ENCODE results near the gene LCOR. TPM values are rescaled to one million over a fixed set of nuclear protein-coding genes. Genes with fewer than 3 reads are reported as not detected.

The LCOR gene
- total RNA-seq, 2 experiments from 2014 or later = 27.8 to 34.0 TPM

- Mint-ChIP-seq H3K27me3 (peaks cover 2% of the 10 kb centered on the region), H3K4me1 (peaks cover 21% of the 10 kb centered on the region)
- DNase-seq = no peak
These were observed 180.4 kb downstream of the LCOR start for GRCh38 chr10:97012470-97012869.

GRCh38 chr10:97013568-97013967 is 181.5 kb downstream of the LCOR start:
- Mint-ChIP-seq H3K9me3 (ENCODE audit: low read depth) (no peaks in the 10 kb centered on the region), H3K27ac (no peak overlapping the region), H3K4me1 (peaks cover 22% of the 10 kb centered on the region), H3K4me3 (no peak overlapping the region), H3K27me3 (peaks cover 2% of the 10 kb centered on the region), H3K36me3 (no peaks in the 10 kb centered on the region)
- ATAC-seq (no peak), DNase-seq (no peak)
- CTCF ChIA-PET = interaction anchor here (0.9 to 2.3 kb wide), 2 partner anchors 12 to 37 kb away, joined by 3 to 10 read pairs; no protein-coding TSS in a partner anchor

More at GRCh38 chr10:97012470-97012869, 180.4 kb downstream of the LCOR start:
- ATAC-seq = no peak
- CTCF ChIA-PET = interaction anchor here (2.3 kb wide), 1 partner anchor 13 kb away, joined by 10 read pairs; no protein-coding TSS in a partner anchor
- H3K36me3 Mint-ChIP-seq = peaks cover 4% of the 10 kb centered on the region
- no peak overlapping the region for H3K4me3 Mint-ChIP-seq
- H3K9me3 Mint-ChIP-seq (ENCODE audit: low read depth) = peaks cover 3% of the 10 kb centered on the region
- H3K27ac Mint-ChIP-seq = no peak overlapping the region

DNA sequence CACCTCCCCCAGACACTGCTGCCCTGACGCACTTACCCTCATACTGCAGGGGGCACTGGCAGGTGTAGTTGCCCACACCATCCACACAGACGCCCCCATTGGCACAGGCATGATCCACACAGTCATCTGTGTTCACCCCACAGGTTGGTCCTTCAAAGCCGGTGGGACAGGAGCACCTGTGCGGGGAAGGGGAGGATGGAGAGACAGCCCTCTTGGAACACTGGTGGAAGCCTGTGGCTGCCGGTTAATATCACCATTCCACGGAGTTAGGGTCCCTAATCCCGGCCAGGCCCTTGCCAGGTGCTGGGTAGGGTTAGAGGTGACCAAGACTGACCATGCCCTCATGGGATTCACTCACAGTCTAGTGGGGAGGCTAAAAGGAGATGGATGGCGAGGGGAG is 181.9 kb downstream of the LCOR start:
- no peaks in the 10 kb centered on the region for H3K36me3 Mint-ChIP-seq
- CTCF ChIA-PET = interaction anchor here (0.9 to 2.3 kb wide), 2 partner anchors 12 to 38 kb away, joined by 3 to 10 read pairs; no protein-coding TSS in a partner anchor
- peaks cover 22% of the 10 kb centered on the region for H3K4me1 Mint-ChIP-seq
- H3K27ac Mint-ChIP-seq = no peak overlapping the region
- DNase-seq (no peak), ATAC-seq (no peak)
- no peak overlapping the region for H3K4me3 Mint-ChIP-seq
- no peaks in the 10 kb centered on the region for H3K9me3 Mint-ChIP-seq (ENCODE audit: low read depth)
- H3K27me3 Mint-ChIP-seq = peaks cover 2% of the 10 kb centered on the region

DNA sequence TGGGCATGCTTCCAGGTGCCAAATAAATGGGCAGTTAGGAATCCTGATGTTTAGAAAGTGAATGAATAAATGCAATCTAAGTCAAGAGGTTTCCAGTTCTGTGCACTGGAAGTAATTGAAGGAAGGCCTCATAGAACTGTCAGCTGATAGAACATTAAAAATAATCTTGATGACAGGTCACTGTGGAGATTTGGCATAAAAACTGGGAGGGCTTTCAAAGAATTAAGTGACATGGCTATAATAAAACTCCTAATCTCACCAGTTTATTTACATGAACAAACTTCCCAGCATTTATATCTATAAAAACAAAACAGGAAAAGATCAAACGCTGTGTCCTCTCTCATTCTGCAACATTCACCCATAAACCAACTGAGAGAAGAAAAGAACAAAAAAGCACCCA is 183.1 kb downstream of the LCOR start:
- H3K4me3 Mint-ChIP-seq = no peak overlapping the region
- peaks cover 2% of the 10 kb centered on the region for H3K27me3 Mint-ChIP-seq
- H3K4me1 Mint-ChIP-seq = peaks cover 24% of the 10 kb centered on the region
- no peak overlapping the region for H3K27ac Mint-ChIP-seq
- CTCF ChIA-PET = interaction anchor here (3.8 kb wide), 1 partner anchor 10 kb away, joined by 33 read pairs; no protein-coding TSS in a partner anchor
- H3K36me3 Mint-ChIP-seq = no peaks in the 10 kb centered on the region
- H3K9me3 Mint-ChIP-seq (ENCODE audit: low read depth) = no peaks in the 10 kb centered on the region
- DNase-seq (no peak), ATAC-seq (no peak)

- CTCF ChIA-PET = interaction anchor here (0.6 to 3.8 kb wide), 10 partner anchors 8 to 736 kb away, joined by 3 to 33 read pairs (median 3); no protein-coding TSS in a partner anchor
- H3K9me3 Mint-ChIP-seq (ENCODE audit: low read depth) = no peaks in the 10 kb centered on the region
- DNase-seq (peak; percentile 75), ATAC-seq (peak; percentile 82)
- H3K4me3 Mint-ChIP-seq = peak overlapping the region; percentile 59
- H3K4me1 Mint-ChIP-seq = peaks cover 35% of the 10 kb centered on the region
- H3K27ac Mint-ChIP-seq = peak overlapping the region; percentile 84
- peaks cover 2% of the 10 kb centered on the region for H3K27me3 Mint-ChIP-seq
- no peaks in the 10 kb centered on the region for H3K36me3 Mint-ChIP-seq
These were observed 184.8 kb downstream of the LCOR start for GRCh38 chr10:97016728-97017473.

DNA sequence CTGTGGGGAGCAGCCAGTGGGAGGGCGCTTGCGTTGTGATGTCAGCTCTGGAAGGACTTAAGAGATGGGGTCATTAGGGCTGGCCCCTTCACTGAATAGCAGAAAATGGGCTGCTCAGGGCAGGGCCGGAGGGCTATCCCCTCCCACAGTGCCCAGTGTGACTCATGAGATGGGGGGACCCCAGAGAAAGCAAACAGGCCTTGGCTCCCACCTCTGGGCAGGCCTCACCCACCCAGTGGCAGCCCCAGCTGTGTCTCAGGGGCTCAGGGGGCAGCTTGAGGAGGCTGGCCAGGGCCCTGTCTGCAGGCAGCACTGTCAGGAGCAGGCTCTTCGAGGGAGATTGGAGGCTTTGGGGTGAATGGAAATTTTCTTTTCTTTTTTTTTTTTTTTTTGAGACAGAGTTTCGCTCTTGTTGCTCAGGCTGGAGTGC is 185.4 kb downstream of the LCOR start:
- ATAC-seq (peak; percentile 7), DNase-seq (no peak)
- peaks cover 2% of the 10 kb centered on the region for H3K27me3 Mint-ChIP-seq
- H3K4me1 Mint-ChIP-seq = peaks cover 41% of the 10 kb centered on the region
- H3K36me3 Mint-ChIP-seq = no peaks in the 10 kb centered on the region
- H3K9me3 Mint-ChIP-seq (ENCODE audit: low read depth) = no peaks in the 10 kb centered on the region
- no peak overlapping the region for H3K4me3 Mint-ChIP-seq
- peak overlapping the region; percentile 84 for H3K27ac Mint-ChIP-seq
- CTCF ChIA-PET = interaction anchor here (1.1 to 3.8 kb wide), 3 partner anchors 8 to 193 kb away, joined by 3 to 33 read pairs (median 12); no protein-coding TSS in a partner anchor

DNA sequence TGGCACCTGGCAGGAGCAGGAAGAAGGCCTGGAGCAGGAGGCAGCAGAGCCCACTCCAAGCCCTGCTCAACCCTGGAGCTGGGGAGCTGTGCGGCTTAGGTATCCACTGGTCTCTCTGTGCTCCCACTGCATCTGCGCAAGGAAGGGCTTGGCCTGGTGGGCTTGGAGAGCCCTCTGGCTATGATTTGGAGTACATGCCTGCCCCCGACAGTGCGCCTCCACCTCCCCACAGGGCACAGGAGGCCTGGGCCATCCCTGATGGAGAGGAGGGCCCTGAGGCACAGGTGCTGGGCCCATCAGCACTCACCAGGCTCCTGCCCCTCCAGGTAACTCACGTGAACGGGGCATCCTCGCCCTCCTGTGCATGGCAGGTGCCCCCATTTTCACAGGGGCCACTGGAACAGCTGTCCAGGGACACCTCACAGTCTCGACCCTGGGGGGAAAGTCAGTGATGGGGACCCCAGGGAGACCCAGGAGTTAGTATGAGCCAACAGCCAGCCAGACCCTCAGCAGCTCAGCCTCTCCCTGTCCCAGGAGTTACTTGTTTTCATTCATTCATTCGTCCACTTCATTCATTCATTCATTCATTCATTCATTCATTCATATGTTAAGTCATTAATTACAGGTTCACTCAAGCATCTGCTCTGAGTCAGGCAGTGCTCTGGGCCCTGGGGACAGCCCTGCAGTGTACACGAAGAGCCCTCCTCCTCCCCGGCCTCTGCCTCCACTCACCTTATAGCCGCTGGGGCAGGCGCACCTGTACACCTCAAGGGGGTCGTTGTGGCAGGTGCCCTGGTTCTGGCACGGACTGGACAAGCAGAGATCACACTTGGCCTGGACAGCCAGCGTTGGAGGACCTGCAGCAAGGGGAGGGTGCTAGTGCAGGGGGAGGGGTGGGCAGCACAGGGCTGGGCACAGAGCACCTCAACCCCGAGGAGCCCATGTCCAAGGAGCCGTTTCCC is 186.4 kb downstream of the LCOR start:
- Mint-ChIP-seq H3K9me3 (ENCODE audit: low read depth) (no peaks in the 10 kb centered on the region), H3K4me1 (peaks cover 41% of the 10 kb centered on the region), H3K27ac (no peak overlapping the region), H3K36me3 (no peaks in the 10 kb centered on the region), H3K4me3 (no peak overlapping the region), H3K27me3 (peaks cover 2% of the 10 kb centered on the region)
- ATAC-seq = no peak
- CTCF ChIA-PET = no interaction called here
- DNase-seq = no peak

GRCh38 chr10:97019213-97019844 is 187.2 kb downstream of the LCOR start:
- peaks cover 41% of the 10 kb centered on the region for H3K4me1 Mint-ChIP-seq
- peaks cover 2% of the 10 kb centered on the region for H3K27me3 Mint-ChIP-seq
- CTCF ChIA-PET = interaction anchor here (9.0 kb wide), 1 partner anchor 18 kb away, joined by 89 read pairs; no protein-coding TSS in a partner anchor
- ATAC-seq (no peak), DNase-seq (no peak)
- no peaks in the 10 kb centered on the region for H3K9me3 Mint-ChIP-seq (ENCODE audit: low read depth)
- no peaks in the 10 kb centered on the region for H3K36me3 Mint-ChIP-seq
- no peak overlapping the region for H3K4me3 Mint-ChIP-seq
- no peak overlapping the region for H3K27ac Mint-ChIP-seq

GRCh38 chr10:97020452-97021400 is 188.6 kb downstream of the LCOR start:
- no peaks in the 10 kb centered on the region for H3K36me3 Mint-ChIP-seq

DNA sequence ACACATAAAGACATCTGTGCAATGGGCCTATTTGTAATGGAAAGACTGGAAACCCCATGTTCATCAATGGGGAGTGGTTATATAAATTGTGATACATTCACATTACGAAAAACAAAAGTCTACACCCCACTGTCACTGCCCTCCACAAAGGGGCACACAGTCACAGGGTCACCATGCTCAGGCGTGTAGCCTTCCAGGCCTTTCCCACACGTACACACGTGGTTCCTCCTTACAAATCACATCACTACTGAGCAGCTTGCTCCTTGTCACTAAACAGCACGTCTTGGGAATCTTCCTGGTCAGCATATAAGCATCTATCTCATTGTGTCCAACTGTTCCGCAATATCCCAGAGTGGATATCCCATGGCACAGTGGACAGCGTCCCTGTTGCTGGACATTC is 190.5 kb downstream of the LCOR start:
- no peaks in the 10 kb centered on the region for H3K9me3 Mint-ChIP-seq (ENCODE audit: low read depth)
- peaks cover 19% of the 10 kb centered on the region for H3K4me1 Mint-ChIP-seq
- H3K27me3 Mint-ChIP-seq = peaks cover 4% of the 10 kb centered on the region
- ATAC-seq (no peak), DNase-seq (no peak)
- H3K4me3 Mint-ChIP-seq = no peak overlapping the region
- no peaks in the 10 kb centered on the region for H3K36me3 Mint-ChIP-seq
- CTCF ChIA-PET = interaction anchor here (9.0 kb wide), 1 partner anchor 15 kb away, joined by 89 read pairs; no protein-coding TSS in a partner anchor
- H3K27ac Mint-ChIP-seq = no peak overlapping the region

More at GRCh38 chr10:97020452-97021400, 188.6 kb downstream of the LCOR start:
- no peak for ATAC-seq
- CTCF ChIA-PET = interaction anchor here (1.8 to 9.0 kb wide), 2 partner anchors 17 to 52 kb away, joined by 4 to 89 read pairs; no protein-coding TSS in a partner anchor
- H3K27ac Mint-ChIP-seq = no peak overlapping the region
- H3K27me3 Mint-ChIP-seq = no peaks in the 10 kb centered on the region
- H3K4me1 Mint-ChIP-seq = peaks cover 35% of the 10 kb centered on the region
- DNase-seq = no peak
- H3K4me3 Mint-ChIP-seq = no peak overlapping the region
- no peaks in the 10 kb centered on the region for H3K9me3 Mint-ChIP-seq (ENCODE audit: low read depth)

- H3K4me1 Mint-ChIP-seq = peaks cover 19% of the 10 kb centered on the region
- H3K27me3 Mint-ChIP-seq = peaks cover 13% of the 10 kb centered on the region
- DNase-seq (no peak), ATAC-seq (no peak)
- no peak overlapping the region for H3K27ac Mint-ChIP-seq
- no peaks in the 10 kb centered on the region for H3K36me3 Mint-ChIP-seq
- CTCF ChIA-PET = interaction anchor here (0.8 to 9.0 kb wide), 7 partner anchors 14 to 383 kb away, joined by 3 to 89 read pairs (median 10); no protein-coding TSS in a partner anchor
- no peak overlapping the region for H3K4me3 Mint-ChIP-seq
- H3K9me3 Mint-ChIP-seq (ENCODE audit: low read depth) = no peaks in the 10 kb centered on the region
These were observed 191.5 kb downstream of the LCOR start for GRCh38 chr10:97023401-97024167.

Measured in activated CD8-positive, alpha-beta memory T cell treated with anti-CD3 and anti-CD28 coated beads, Interleukin-2, amount 10 ng/mL, durations not matched to agents 7 days and 5 days (primary cell).